Brain microvascular endothelial cell (primary cell): ENCODE results near the gene SS18L1.

Source experiments
- DNase-seq: peaks from one replicate; pipeline ENCODE4 v3.0.0-alpha.2; 2020
- H3K27ac ChIP-seq: fragments of 250-450 bp; sonication (Bioruptor Pico); 2 replicates; pipeline ENCODE4 v1.5.1; 2020; ENCODE audit warnings: mild to moderate bottlenecking, moderate library complexity
- H3K27me3 ChIP-seq: fragments of 250-450 bp; sonication (Bioruptor Pico); replicated peaks from 2 replicates; pipeline ENCODE4 v1.5.1; 2020; ENCODE audit warnings: mild to moderate bottlenecking
- H3K36me3 ChIP-seq: fragments of 250-450 bp; sonication (Bioruptor Pico); replicated peaks from 2 replicates; pipeline ENCODE4 v1.5.1; 2020; ENCODE audit warnings: mild to moderate bottlenecking
- H3K4me3 ChIP-seq: 2 replicates; pipeline ENCODE4 v1.5.1; 2011; ENCODE audit warnings: low read depth, mild to moderate bottlenecking, control low read depth, low read length, moderate library complexity
- in situ Hi-C: cut with HindIII; loops from 2 replicates; pipeline ENCODE4 v1.10.0; 2017; ENCODE audit warnings: low sequenced_read_pairs, low pct_ligation_motif_present
- TF ChIP-seq, protein P1 (sequence below): IDR thresholded peaks from 2 replicates; pipeline ENCODE4 v1.5.1; 2011; ENCODE audit warnings: low read depth, mild to moderate bottlenecking, moderate library complexity, low read length, control low read depth, inconsistent platforms; ENCODE audit errors: missing control alignments

SS18L1 gene

DNA sequence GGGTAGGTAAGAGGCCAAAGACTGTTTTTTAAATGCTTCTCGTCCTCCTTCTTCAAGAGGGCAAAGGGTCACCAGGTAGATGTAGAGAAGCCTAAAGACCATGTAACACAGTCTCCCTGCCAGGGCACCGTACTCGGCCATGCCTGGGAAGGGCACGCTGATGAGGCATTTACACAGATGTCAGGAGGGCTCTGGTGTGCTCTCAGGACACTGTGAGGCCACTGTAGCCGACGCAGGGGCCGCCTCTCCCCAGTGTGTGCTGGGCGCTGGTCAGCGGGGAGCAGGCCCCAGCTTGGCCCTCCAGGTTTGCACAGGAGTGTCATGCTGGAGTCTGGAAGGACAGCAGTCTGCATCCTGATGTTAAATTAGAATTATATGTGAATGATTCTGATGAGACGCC lies 32.1 kb downstream of the SS18L1 start:
- DNase-seq: no peak
- in situ Hi-C loops: no loop called here
- peaks cover 11% of the 10 kb centered on the region for H3K36me3 ChIP-seq
- no peaks in the 10 kb centered on the region for H3K27me3 ChIP-seq
- H3K27ac ChIP-seq: no peak overlapping the region
- H3K4me3 ChIP-seq: no peak overlapping the region
- TF ChIP-seq, protein P1, sequence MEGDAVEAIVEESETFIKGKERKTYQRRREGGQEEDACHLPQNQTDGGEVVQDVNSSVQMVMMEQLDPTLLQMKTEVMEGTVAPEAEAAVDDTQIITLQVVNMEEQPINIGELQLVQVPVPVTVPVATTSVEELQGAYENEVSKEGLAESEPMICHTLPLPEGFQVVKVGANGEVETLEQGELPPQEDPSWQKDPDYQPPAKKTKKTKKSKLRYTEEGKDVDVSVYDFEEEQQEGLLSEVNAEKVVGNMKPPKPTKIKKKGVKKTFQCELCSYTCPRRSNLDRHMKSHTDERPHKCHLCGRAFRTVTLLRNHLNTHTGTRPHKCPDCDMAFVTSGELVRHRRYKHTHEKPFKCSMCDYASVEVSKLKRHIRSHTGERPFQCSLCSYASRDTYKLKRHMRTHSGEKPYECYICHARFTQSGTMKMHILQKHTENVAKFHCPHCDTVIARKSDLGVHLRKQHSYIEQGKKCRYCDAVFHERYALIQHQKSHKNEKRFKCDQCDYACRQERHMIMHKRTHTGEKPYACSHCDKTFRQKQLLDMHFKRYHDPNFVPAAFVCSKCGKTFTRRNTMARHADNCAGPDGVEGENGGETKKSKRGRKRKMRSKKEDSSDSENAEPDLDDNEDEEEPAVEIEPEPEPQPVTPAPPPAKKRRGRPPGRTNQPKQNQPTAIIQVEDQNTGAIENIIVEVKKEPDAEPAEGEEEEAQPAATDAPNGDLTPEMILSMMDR: no peak

DNA sequence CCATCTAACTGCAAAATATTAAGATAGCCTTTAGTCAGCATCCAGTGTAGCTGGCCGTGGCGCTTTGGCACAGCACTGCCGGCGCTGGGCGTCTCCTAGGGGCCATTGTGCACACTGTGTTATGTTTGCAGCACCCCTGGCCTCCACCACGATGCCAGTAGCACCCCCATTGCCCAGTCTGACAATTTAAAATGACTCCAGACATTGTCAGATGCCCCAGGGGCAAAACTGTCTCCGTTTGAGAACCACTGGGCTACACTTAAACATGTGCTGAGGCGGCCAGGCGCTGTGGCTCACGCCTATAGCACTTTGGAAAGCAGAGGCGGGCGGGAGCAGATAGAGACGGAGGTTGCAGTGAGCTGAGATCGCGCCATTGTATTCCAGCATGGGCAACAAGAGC lies 33.3 kb downstream of the SS18L1 start:
- no peak overlapping the region for H3K4me3 ChIP-seq
- in situ Hi-C loops: no loop called here
- DNase-seq: no peak
- no peak overlapping the region for H3K27ac ChIP-seq
- H3K36me3 ChIP-seq: peaks cover 11% of the 10 kb centered on the region
- TF ChIP-seq, protein P1: no peak
- no peaks in the 10 kb centered on the region for H3K27me3 ChIP-seq

DNA sequence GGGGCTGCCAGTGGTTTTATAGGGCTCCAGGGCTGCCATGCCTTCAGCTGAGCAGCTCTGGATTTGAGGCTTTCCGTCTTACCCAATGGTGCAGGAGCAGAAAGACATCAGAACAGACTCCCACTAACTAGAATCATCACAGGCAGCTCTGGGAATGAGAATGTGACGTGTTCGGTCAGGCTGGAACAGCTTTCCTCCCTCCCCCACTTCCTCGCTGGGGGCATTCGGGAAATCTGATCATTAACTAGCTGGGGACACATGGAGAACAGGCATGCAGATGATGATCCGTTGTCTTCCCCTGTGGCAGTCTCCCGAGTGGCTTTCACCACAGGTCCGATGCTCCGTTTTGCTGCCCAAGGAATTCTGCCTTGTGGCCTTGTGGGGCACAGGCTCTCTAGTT lies 33.7 kb downstream of the SS18L1 start:
- H3K36me3 ChIP-seq: peaks cover 11% of the 10 kb centered on the region
- no peak for DNase-seq

DNA sequence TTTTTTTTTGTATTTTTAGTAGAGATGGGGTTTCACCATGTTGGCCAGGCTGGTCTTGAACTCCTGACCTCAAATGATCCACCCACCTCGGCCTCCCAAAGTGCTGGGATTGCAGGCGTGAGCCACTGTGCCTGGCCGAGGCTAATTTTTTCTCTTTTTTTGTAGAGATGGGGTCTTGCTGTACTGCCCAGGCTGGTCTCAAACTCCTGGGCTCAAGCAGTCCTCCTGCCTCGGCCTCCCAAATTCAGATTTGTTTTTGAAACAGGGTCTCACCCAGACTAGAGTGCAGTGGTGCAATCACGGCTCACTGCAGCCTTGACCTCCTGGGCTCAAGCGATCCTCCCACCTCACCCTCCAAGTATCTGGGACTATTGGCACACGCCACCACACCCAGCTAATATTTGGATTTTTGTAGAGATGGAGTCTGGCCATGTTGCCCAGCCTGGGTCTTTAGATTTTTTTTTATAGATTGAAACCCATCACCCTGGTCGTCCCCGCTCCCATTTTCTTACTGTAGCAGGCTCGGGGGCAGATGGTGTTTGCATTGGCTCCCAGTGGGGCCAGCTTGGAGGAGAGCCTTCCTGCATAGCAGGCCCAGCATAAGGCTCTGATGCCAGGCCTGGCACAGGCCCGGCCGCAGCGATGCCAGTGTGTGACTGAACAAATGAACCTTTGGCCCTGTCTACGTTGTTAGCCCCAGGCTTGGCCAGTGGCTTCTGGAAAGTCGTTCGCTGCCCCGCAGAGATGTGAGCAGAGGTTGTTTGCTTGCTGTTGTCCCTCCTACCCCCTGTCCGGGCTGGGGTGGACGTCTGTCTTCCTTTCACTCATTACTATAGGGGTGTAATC lies 35.0 kb downstream of the SS18L1 start:
- TF ChIP-seq, protein P1: no peak
- Histone ChIP-seq H3K36me3 (peaks cover 11% of the 10 kb centered on the region), H3K4me3 (no peak overlapping the region)

More for the DNA sequence above, 33.7 kb downstream of the SS18L1 start:
- no peak overlapping the region for H3K27ac ChIP-seq
- H3K4me3 ChIP-seq: no peak overlapping the region
- in situ Hi-C loops: no loop called here
- H3K27me3 ChIP-seq: no peaks in the 10 kb centered on the region
- TF ChIP-seq, protein P1: no peak

DNA sequence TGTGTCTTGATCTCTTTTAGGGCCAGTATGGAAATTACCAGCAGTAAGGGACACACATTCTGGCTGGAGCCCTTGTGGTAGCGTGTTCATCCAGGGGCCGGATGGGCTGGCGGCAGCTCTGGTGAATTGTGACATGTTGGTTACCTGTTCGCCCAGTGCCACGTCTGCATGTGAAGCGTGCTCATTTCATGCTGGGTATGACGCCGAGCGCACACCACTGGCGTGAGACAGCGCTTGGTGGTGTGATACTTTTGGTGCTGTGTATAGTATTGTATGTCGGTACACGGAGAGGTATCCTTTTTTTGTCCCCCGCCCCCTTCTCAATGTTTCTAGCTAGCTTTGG lies 35.6 kb downstream of the SS18L1 start:
- TF ChIP-seq, protein P1: no peak
- DNase-seq: no peak
- H3K27me3 ChIP-seq: no peaks in the 10 kb centered on the region
- H3K4me3 ChIP-seq: no peak overlapping the region
- H3K36me3 ChIP-seq: peaks cover 11% of the 10 kb centered on the region
- in situ Hi-C loops: no loop called here
- no peak overlapping the region for H3K27ac ChIP-seq

More for the DNA sequence above, 35.0 kb downstream of the SS18L1 start:
- in situ Hi-C loops: no loop called here
- no peak overlapping the region for H3K27ac ChIP-seq
- H3K27me3 ChIP-seq: no peaks in the 10 kb centered on the region
- no peak for DNase-seq

DNA sequence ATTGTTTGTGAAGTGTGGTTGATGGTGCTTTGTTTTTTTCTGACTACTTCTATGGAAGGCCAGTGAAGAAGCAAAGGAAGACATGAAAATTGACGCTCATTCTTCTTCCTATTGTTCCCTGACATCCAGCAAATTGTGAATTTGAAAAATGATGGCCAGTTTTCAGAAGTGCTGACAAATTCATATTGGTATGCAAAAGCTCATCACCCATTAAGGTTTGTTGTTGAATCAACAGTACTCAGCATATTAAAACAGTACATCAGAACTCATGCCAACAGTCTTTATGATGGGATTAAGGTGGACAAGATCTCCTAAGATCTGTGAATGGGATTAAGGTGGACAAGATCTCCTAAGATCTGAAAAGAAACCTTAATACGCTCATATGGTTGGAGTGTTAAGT lies 38.2 kb downstream of the SS18L1 start:
- TF ChIP-seq, protein P1: no peak
- Histone ChIP-seq H3K27ac (no peak overlapping the region), H3K27me3 (no peaks in the 10 kb centered on the region), H3K36me3 (no peaks in the 10 kb centered on the region), H3K4me3 (peak overlapping the region; percentile 92)
- in situ Hi-C loops: no loop called here
- DNase-seq: no peak
